ENCODE measurements around the gene UBE2K.
"Not testable (repeated sequence)": the region's sequence is repeated elsewhere in the genome, so short reads cannot be mapped to it uniquely, and the experiment has no call there.

The UBE2K gene

GRCh38 chr4:39721788-39722187 lies 23.9 kb downstream of the UBE2K start:
- DNase-seq (ENCODE audit: low read depth in 2 of 3, low spot score in 2 of 3): no peak

- DNase-seq (ENCODE audit: low read depth in 2 of 3, low spot score in 2 of 3): no peak
Observed at GRCh38 chr4:39729557-39729956, 31.6 kb downstream of the UBE2K start.

DNA sequence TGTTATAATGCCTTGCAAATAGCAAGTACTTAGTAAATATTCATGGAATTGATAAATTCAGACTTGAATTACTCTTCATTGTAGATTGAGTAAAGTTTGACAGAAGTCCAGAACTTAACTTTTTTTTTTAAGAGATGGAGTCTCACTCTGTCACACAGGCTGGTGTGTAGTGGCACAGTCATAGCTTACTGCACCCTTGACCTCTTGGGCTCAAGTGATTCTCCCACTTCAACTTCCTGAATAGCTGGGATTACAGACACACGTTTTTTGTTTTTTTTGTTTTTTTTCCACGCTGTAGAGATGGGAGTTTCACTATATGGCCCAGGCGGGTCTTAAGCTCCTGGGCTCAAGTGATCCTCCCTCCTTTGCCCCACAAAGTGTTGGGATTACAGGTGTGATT lies 32.1 kb downstream of the UBE2K start:
- DNase-seq (ENCODE audit: low read depth in 2 of 3, low spot score in 2 of 3): no peak

DNA sequence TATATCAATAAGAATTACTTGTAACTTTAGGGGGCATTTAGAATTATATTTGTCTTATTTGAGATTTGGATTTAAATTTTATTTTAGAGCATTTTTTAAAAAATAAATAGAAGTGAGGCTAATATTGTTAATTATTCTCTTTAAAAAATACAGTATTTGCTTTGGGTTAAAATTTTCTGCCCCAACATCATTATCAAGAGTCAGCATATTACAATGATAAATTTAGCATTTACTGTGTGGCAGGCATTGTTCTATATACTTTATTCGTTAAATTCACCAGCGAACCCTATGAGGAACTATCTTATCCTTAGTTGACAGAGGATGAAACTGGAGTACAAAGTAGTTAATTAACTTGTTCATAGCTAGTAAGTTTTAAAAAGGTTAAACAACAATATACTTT lies 34.0 kb downstream of the UBE2K start:
- DNase-seq (ENCODE audit: low read depth in 2 of 3, low spot score in 2 of 3): no peak

DNA sequence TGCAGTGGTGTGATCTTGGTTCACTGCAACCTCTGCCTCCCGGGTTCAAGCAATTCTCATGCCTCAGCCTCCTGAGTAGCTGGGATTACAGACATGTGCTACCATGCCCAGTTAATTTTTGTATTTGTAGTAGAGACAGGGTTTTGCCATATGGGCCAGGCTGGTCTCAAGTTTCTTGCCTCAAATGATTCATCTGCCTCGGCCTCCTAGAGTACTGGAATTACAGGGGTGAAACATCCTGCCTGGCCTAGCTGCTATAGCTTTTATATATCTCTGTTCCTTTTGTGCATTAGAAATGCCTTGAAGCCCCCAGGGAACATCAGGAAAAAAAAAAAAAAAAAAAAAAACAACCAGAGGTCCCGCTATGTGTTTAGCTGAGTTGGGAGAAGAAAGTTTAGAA lies 34.8 kb downstream of the UBE2K start:
- DNase-seq (ENCODE audit: low read depth in 2 of 3, low spot score in 2 of 3): no peak

DNA sequence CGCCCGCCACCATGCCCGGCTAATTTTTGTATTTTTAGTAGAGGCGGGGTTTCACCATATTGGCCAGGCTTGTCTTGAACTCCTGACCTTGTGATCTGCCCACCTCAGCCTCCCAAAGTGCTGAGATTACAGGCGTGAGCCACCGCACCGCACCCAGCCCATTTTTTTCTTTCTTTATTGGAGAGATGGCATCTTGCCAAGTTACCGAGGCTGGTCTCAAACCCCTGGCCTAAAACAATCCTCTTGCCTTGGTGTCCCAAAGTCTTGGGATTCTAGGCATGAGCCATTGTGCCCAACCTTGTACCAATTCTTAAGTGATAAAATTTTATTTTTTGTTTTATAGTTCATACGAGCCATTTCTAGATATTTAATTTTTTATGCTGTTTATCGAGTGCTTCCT lies 41.7 kb downstream of the UBE2K start:
- not testable (repeated sequence) for DNase-seq (ENCODE audit: low read depth in 2 of 3, low spot score in 2 of 3)

DNA sequence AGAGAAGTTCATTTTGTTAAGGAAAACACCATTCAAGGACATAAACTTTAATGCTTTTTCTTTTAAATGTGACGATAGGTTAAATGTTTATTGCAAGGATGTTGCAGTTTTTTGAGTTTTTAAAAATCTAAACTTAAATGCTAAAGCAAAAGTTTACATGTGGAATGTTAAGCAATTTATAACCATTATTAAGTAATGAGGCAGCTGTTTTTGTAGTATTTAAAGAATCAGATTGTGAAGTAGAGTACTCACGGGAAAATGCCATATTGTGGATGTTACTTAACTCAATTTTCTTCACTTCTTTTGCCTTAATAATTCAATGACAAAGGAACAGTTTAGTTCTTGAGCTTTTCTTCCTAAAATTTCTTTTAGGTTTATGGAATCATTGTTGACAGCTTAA lies 43.5 kb downstream of the UBE2K start:
- no peak for DNase-seq (ENCODE audit: low read depth in 2 of 3, low spot score in 2 of 3)

DNA sequence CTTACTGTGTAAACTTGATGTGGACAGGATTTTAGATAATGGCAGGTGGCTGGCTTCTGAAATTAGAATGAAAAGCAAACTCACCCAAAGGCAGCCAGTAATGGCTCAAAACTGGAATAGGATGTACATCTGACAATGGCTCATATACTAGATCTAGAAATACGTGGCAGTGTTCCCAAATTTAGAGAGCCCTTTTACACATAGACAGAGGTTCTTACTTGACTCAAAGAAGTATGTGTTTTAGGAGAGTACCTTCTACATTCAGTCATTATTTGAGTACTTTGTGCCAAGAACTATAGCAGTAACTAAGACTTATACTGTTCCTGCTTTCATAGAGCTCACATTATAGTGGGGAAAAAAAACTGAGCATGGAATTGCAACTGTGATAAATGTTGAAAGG lies 48.0 kb downstream of the UBE2K start:
- DNase-seq (ENCODE audit: low read depth in 2 of 3, low spot score in 2 of 3): no peak

- no peak for DNase-seq (ENCODE audit: low read depth in 2 of 3, low spot score in 2 of 3)
Observed at GRCh38 chr4:39750216-39750615, 52.3 kb downstream of the UBE2K start.

- DNase-seq (ENCODE audit: low read depth in 2 of 3, low spot score in 2 of 3): no peak
Observed at GRCh38 chr4:39754309-39754708, 56.4 kb downstream of the UBE2K start.

DNA sequence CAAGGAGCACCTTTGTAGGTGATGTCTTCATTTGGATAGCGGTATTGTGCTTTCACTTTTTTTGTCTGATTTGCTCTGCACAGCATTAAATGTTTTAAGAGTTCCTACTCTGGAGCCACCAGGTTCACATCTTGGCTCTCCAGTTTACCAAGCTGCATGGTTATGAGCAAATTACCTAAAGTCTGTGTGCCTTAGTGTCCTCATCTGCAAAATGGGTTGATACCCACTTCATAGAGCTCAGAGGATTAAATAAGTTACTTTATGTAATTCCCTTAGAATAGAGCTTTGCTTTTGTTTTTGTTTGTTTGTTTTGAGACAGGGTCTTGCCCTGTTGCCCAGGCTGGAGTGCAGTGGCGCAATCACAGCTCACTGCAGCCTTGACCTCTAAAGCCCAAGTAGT lies 58.2 kb downstream of the UBE2K start:
- no peak for DNase-seq (ENCODE audit: low read depth in 2 of 3, low spot score in 2 of 3)

DNA sequence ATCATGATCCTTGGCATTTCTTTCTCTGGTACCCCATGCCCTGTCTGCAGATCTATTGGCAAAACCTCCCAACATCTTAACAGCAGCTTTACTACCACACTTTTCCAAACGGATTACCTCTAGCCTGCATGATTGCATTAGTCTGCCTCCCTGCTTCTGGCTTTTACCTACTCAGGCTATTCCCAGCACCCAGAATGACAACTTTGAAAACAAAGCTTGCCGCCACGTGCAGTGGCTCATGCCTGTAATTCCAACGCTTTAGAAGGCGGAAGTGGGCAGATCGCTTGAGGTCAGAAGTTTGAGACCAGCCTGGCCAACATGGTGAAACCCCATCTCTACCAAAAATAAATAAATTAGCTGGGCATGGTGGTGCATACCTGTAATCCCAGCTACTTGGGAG lies 60.2 kb downstream of the UBE2K start:
- DNase-seq (ENCODE audit: low read depth in 2 of 3, low spot score in 2 of 3): no peak

DNA sequence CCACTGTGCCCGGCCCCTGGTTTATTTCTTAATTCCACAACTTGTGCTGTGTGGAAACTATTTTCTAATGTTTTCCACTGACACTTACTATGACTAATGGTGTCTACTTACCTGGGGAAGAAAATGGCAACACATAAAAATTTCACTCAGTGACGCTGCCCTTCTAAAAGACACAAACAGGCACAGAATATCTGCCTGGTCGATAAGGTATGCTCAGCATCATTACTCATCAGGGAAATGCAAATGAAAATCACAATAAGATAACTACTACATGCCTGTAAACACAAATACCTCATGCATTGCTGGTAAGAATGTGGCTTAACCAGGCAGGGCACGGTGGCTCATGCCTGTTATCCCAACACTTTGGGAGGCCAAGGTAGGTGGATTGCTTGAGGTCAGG lies 61.6 kb downstream of the UBE2K start:
- DNase-seq (ENCODE audit: low read depth in 2 of 3, low spot score in 2 of 3): no peak

- no peak for DNase-seq (ENCODE audit: low read depth in 2 of 3, low spot score in 2 of 3)
Observed at GRCh38 chr4:39761005-39761667, 63.2 kb downstream of the UBE2K start.

DNA sequence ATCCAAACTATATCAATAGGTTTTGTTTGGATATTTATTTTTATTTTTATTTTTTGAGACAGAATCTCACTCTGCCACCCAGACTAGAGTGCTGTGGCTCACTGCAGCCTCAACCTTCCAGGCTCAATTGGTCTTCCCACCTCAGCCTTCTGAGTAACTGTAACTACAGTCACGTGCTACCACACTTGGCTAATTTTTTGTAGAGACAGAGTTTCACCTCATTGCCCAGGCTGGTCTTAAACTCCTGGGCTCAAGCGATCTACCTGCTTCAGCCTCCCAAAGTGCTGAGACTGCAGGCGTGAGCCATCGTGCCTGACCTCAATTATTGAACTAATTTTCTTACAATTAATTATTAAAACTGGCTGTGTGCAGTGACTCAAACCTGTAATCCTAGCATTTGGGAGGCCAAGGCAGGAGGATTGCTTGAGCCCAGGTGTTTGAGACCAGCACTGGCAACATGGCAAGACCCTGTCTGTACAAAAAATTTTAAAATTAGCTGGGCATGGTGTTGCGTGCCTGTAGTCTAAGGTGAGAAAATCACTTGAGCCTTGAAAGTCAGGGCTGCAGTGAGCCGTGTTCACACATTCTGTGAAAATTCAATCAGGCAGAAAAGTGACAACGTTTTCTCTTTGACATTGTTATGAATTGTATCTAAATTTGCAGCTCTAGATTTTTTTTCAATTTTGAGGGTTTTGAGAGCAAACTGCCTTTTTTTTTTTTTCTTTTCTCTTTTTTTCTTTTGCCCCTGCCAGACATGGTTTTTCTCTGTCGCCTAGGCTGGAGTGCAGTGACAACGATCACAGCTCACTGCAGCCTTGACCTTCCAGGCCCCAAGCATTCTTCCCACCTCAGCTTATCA lies 66.0 kb downstream of the UBE2K start:
- no peak for DNase-seq (ENCODE audit: low read depth in 2 of 3, low spot score in 2 of 3)

GRCh38 chr4:39770005-39770404 lies 72.1 kb downstream of the UBE2K start:
- no peak for DNase-seq (ENCODE audit: low read depth in 2 of 3, low spot score in 2 of 3)

- no peak for DNase-seq (ENCODE audit: low read depth in 2 of 3, low spot score in 2 of 3)
Observed at GRCh38 chr4:39770471-39770870, 72.5 kb downstream of the UBE2K start.

DNA sequence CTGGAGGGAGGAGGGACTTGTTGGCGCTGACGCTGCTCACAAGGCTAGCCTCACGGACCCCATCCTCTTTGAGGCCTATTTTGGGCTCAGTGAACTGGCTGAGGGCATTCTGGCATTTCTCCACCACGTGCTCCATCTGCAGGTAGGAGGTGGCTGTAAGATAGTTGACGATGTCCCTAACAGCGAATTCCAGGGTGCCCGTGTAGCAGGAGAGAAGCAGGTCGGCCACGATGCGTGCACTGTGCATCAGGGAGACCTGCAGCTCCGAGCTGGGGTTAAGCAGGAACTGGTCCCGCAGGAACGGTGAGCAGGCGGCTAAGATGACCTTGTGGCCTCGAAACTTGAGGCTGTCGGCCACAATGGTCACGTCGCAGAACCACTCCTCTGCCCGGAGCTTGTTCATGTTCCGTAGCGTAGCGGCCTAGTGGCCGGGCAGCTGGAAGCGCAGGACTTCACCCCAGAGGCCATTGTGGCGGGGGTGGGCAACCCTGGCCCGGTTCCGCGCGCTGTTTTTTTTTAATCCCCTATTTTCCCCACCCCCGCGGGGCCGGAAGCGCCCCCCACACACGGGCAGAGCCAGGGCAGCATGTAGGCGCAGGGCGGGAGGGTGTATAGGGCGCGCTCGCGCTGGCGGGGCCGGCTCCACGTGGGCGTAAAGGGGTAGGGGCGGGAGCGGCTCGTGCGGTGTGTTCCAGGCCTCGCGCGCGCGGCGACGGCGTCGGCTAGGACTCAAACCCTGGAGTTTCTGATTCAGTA lies 73.2 kb downstream of the UBE2K start:
- no peak for DNase-seq (ENCODE audit: low read depth in 2 of 3, low spot score in 2 of 3)

DNA sequence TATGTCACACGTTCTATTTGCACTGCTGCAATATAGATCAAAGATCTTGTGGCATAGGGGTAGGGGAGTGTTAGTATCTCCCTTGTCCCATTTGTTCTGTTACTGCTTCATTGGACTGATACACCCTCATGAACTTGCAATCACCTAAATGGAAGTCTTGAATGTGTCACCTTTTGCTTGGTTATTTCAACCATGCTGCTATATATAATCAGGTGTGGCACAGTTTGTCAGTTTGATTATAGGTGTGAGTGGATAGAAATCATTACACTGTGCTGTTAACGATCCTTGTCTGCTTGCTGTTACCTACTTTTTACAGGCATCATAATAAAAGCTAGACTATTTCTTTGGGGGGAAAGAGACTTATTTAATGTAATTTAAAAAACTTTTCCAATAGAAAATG lies 84.1 kb downstream of the UBE2K start:
- not testable (repeated sequence) for DNase-seq (ENCODE audit: low read depth in 2 of 3, low spot score in 2 of 3)

GRCh38 chr4:39785083-39785482 lies 87.1 kb downstream of the UBE2K start:
- DNase-seq (ENCODE audit: low read depth in 2 of 3, low spot score in 2 of 3): no peak

DNA sequence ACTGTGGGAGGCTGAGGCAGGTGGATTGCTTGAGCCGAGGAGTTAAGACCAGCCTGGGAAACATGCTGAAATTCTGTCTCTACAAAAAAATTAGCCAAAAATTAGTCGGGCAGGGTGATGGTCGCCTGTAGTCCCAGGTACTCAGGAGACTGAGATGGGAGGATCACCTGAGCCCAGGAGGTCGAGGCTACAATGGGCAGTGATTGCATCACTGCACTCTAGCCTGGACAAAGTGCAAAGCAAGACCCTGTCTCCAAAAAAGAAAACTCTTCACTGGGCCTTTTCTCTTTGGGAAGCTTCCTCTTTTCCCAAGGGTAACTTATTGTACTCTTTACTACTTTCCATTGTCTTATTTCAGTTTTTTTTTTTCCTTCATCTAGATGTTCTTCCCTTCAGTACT lies 88.9 kb downstream of the UBE2K start:
- no peak for DNase-seq (ENCODE audit: low read depth in 2 of 3, low spot score in 2 of 3)

DNA sequence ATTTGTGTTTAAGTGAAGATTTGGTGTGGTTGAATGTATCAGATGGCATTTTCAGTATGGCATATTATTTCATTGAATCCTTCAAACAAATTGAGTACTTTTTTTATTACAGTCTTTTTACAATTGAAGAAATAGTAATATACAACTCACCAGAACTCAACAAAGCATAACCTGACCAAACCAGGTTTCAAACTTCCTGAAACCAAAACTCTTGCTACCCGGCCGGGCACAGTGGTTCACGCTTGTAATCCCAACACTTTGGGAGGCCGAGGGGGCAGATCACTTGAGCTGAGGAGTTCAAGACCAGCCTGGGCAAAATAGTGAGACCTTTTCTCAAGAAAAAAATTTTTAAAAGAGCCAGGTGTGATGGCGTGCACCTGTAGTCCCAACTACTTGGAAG lies 94.2 kb downstream of the UBE2K start:
- DNase-seq (ENCODE audit: low read depth in 2 of 3, low spot score in 2 of 3): no peak

Measured in activated CD8-positive, alpha-beta memory T cell treated with anti-CD3 and anti-CD28 coated beads for 48 hours (primary cell).